GM21515 (cell line): Measurements from ENCODE around the gene IFITM2.

ENCODE experiments used
- ATAC-seq: cut with Tn5 transposase; IDR thresholded peaks from one replicate; pipeline ENCODE4 v1.9.1; 2021; ENCODE audit not compliant: unreplicated experiment

IFITM2 gene

GRCh38 chr11:292211-293121 is 15.2 kb upstream of the IFITM2 start:
- ATAC-seq: no peak

DNA sequence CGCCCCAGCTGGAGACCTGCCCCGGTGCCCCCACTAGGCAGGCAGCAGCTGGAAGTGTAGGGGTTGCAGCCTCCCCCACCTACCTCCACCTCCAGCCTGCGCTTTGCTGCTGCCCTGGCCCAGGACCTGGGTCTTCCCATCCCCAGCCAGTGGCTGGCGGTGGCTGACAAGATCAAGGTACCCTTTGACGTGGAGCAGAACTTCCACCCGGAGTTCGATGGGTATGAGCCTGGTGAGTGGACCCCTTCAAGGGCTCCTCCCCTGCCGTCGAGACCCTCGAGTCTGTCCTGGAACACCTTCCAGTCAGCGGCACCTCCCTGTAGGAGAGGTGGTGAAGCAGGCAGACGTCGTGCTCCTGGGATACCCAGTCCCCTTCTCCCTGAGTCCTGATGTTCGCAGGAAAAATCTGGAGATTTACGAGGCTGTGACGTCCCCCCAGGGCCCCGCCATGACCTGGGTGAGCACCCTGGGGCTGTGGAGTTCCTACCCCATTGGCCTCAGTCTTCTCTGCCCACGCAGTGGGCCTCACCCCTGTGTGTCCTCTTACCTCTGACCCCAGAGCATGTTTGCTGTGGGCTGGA is 14.3 kb upstream of the IFITM2 start:
- ATAC-seq: no peak

DNA sequence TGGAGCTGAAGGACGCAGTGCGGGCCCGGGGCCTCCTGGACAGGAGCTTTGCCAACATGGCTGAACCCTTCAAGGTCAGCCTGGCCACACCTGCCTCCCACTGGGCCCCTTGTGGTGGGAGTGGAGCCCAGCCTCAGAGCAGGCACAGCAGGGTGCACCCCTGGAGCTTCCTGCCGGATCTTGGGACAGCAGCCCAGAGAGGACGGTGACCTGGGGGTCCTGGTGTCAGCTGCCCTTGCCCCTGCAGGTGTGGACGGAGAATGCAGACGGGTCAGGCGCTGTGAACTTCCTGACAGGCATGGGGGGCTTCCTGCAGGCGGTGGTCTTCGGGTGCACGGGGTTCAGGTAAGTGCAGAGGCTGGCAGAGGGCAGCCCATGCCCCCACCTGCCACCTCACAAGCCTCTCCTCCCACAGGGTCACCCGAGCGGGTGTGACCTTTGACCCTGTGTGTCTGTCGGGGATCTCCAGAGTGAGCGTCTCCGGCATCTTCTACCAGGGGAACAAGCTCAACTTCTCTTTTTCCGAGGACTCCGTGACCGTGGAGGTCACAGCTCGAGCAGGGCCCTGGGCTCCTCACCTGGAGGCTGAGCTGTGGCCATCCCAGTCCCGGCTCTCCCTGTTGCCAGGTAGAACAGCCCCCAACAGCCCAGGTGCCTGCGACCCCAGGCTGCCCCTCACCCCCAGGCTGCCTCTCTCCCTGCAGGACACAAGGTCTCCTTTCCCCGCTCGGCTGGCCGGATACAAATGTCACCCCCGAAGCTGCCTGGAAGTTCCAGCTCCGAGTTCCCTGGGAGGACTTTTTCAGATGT is 13.6 kb upstream of the IFITM2 start:
- ATAC-seq: no peak

DNA sequence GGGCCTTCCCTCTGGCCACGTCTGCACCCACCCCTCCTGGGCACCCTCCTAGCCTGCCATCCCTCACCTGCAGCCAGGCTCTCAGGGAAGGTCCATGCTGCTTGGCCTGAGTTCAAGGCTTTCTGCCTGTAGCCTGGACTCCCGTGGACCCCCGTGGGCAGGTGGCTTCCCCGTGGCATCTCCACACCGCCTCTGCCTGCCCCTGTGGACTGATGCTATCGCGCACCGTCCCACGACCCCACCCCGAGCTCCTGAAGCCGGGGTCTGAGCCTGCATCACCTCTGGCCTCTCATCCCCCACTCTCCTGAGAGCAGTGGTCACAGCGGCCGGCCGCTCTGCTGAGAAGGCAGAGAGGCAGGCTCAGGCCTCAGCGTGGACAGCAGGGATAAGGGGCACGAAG is 12.8 kb upstream of the IFITM2 start:
- no peak for ATAC-seq

- no peak for ATAC-seq
Observed at GRCh38 chr11:295351-296170, 12.1 kb upstream of the IFITM2 start.

DNA sequence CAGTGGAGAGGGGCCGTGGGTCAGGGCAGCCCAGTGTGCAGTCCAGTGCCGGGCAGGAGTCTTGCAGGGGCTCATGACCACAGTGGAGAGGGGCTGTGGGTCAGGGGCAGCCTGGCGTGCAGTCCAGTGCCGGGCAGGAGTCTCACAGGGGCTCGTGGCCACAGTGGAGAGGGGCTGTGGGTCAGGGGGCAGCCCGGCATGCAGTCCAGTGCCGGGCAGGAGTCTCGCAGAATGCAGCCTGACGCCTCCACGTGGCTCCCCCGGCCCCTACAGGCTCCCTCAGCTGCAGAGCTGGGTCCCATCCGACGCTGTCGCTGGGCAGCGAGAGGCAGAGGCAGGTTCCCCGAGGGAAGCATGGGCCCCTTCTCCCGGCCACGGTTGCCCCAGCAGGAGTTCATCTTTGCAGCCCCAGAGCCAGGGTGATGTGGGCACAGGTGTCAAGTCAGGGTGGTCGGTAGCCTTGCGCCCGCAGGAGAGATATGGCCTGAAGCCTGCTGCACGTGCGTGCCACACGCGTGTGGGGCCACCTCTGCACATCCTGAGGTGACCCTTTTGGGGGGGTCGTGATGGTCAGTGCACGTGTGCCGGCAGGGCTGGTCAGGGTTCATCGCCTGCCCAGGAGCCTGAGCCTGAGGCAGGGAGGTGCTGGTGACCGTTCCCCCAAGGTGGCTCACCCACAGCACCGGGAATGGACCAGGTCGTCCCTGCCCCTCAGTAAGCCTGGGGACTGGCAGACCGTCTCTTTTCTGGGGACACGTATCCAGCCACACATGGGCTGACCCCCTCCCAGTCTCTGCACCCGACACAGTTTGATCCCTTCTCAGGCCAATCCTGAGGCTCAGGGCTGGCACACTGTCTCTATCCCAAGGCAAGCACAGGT is 11.2 kb upstream of the IFITM2 start:
- ATAC-seq: no peak

GRCh38 chr11:297051-297585 is 10.5 kb upstream of the IFITM2 start:
- ATAC-seq: no peak

DNA sequence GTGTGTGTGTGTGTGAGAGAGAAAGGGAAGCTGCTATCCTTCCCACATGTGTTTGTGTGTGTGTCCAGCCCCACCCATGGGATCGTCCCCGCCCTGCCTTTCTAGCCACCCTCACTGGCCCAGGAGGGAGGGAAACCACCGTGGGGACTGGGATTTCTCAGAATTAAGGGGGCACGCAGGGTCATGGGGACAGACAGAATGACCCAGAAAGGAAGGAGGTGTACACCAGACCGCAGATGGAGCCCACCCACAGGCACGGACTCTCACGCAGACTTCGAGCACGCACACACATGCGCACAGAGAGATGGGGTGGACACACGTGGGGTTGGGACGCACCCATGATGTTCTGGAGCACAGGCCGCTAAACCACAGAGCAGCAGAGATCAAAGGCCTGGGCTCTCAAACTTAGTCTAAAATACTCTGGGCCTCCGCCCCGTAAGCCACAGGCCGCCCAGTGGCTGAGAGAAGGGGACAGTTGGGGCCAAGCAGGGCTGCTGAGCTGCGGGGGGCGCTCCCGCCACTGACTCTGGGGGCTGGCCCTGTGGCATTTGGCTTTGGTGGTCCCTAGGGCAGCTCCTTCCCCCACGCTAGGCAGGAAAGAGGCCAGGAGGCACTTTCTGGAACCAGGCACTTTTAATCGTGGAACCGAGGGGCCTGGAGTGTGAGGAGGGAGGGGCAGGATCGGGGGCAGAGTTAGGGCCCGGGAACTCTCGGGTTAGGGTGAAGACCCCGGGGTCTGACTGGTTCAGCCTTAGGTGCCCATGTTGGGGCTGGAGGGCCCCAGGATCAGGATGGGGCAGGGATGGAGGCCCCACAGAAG is 9.8 kb upstream of the IFITM2 start:
- no peak for ATAC-seq

- ATAC-seq: no peak
Observed at GRCh38 chr11:298406-299065, 9.1 kb upstream of the IFITM2 start.

GRCh38 chr11:299081-299891 is 8.3 kb upstream of the IFITM2 start, which contains the start of gene IFITM5:
Gene IFITM5 (minus strand): TSS chr11:299526. CDS start chr11:299490, 36 bp downstream.
- ATAC-seq: no peak

GRCh38 chr11:299951-300735 is 7.5 kb upstream of the IFITM2 start:
- no peak for ATAC-seq

DNA sequence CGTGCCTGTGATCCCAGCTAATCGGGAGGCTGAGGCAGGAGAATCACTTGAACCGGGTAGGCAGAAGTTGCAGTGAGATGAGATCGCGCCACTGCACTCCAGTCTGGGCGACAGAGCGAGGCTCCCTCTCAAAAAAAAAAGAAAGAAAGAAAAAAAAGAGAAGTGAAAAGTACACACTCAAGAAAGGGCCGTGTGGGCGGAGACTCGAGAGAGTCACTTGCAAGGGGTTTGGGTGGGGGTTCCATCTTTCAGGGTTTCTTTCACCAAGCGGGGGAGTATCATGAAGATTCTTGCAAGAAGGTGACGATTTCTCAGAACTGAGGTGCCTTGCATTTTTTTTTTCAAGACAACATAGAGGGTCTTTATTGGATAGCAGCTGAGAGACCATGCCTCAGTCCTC is 4.3 kb upstream of the IFITM2 start:
- no peak for ATAC-seq

DNA sequence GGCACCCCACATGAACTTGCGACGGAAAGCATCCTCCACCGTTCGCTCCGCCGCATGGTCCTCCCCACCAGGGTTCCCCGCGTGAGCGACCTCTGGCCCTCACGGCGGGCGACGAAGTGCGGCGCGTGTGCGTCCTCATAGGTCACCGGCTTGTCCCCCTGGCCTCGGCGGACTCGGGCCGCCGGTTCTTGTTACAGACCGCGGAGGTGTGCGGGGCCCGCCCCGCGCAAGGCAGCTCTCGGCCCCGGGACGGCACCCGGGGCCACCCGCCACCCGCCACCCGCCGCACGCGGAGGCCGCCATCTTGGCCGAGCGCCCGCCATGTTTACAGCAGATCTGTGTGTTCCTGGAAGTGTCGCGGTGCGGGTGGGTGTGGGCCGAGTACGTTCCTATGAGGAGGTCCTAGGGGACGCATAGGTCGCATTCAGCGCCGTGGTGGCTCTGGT is 3.5 kb upstream of the IFITM2 start:
- ATAC-seq: no peak

- ATAC-seq: no peak
Observed at GRCh38 chr11:304915-305843, 2.4 kb upstream of the IFITM2 start.

DNA sequence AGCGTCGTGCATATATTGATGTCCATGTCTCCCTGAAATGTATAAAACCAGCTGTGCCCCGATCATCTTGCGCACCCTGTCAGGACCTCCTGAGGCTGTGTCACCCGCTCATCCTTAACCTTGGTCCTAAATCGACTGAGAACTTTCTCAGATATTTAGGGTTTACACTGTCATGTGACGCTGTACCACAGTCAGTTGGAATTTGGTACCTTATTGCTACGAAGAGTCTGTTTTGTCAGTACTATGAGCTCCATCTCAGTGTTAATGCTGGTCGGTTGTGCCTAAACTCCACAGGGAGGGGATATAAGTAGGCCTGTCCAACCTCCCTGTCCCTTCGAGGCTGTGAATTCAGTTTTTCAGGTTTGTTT is 1.8 kb upstream of the IFITM2 start:
- ATAC-seq: no peak
